Spleen (tissue), 13 donors: ENCODE measurements around the gene AJAP1. TPM values are rescaled to one million over a fixed set of nuclear protein-coding genes. Genes with fewer than 3 reads are reported as not detected.

Source experiments
- DNase-seq: peaks from one replicate; pipeline ENCODE4 v3.0.0-alpha.2; 2020
- H3K27ac ChIP-seq, 8 donors: fragments of 200-600 bp; sonication (generic) in 7 of 8; 1 replicate in 4 of 8; 2 replicates in 4 of 8; pipeline versions ENCODE4 v1.5.0 to v1.8.0; 2016 to 2021; ENCODE audit warnings: inconsistent platforms in 4 of 8, mild to moderate bottlenecking in 4 of 8, moderate library complexity in 1 of 8
- H3K27me3 ChIP-seq, 7 donors: fragments of 200-600 bp; sonication (generic) in 6 of 7; replicated peaks in 1 of 7; 1 replicate in 4 of 7; 2 replicates in 3 of 7; pipeline versions ENCODE4 v1.5.0 to v1.8.0; 2016 to 2021; ENCODE audit warnings: inconsistent platforms in 3 of 7, mild to moderate bottlenecking in 1 of 7
- H3K36me3 ChIP-seq, 6 donors: fragments of 200-600 bp; sonication (generic) in 5 of 6; 1 replicate in 4 of 6; 2 replicates in 2 of 6; pipeline versions ENCODE4 v1.5.0 to v1.8.0; 2016 to 2021; ENCODE audit warnings: inconsistent platforms in 2 of 6
- H3K4me1 ChIP-seq, 6 donors: fragments of 200-600 bp; sonication (generic) in 5 of 6; 1 replicate in 3 of 6; 2 replicates in 3 of 6; pipeline versions ENCODE4 v1.5.0 to v1.8.0; 2016 to 2021; ENCODE audit warnings: inconsistent platforms in 3 of 6
- H3K4me3 ChIP-seq, 8 donors: fragments of 200-600 bp; sonication (generic) in 7 of 8; 1 replicate in 4 of 8; 2 replicates in 4 of 8; pipeline versions ENCODE4 v1.5.0 to v1.8.0; 2016 to 2021; ENCODE audit warnings: inconsistent platforms in 4 of 8, mild to moderate bottlenecking in 4 of 8, moderate library complexity in 2 of 8
- H3K9me3 ChIP-seq, 8 donors: fragments of 200-600 bp; sonication (generic) in 7 of 8; 1 replicate in 4 of 8; 2 replicates in 4 of 8; pipeline versions ENCODE4 v1.5.0 to v1.8.0; 2016 to 2021; ENCODE audit warnings: inconsistent platforms in 4 of 8
- POLR2A ChIP-seq, 3 donors: fragments of 450-650 bp; IDR thresholded peaks; one replicate each; pipeline ENCODE4 v1.5.1; 2017; ENCODE audit warnings: antibody characterized with exemption in 3 of 3, mild to moderate bottlenecking in 1 of 3
- POLR2AphosphoS5 ChIP-seq, 3 donors: sonication (generic); formaldehyde crosslinking; IDR thresholded peaks; one replicate each; pipeline ENCODE4 v1.5.1; 2017; ENCODE audit warnings: antibody characterized with exemption in 3 of 3
- WGBS, 5 donors: extraction: QIAGEN DNeasy Blood & Tissue Kit in 3 of 5; methylation state at CpG; one replicate each; pipeline versions ENCODE4 v1.1.5 to v1.1.7; 2013 to 2018; 5-methylcytosine and 5-hydroxymethylcytosine counted together
- intact Hi-C: fragments of 100-400 bp; cut with DNase I; formaldehyde crosslinking; loops from one replicate; pipeline ENCODE4 v1.15.0; 2023; ENCODE audit warnings: low total_unique reads
- long read RNA-seq, 2 donors: transcript quantifications; one replicate each; lab custom pipeline, GENCODE V29; 2026
- polyA plus RNA-seq, 3 donors: library from polyadenylated mRNA; stranded (reverse); fragments of 200-250 nt; gene quantifications; one replicate each; pipeline ENCODE4 v1.2.1, GENCODE V29; 2013
- total RNA-seq, 7 donors: library from RNA; depleted of rRNA in 3 of 7; stranded (reverse); fragments of >200 nt in 3 of 7; fragmentation: NEBNext Ultra II Directional in 4 of 7; extraction: Animal tissue kit (Norgen Biotek cat#: 25700) in 4 of 7; gene quantifications; one replicate each; pipeline versions ENCODE4 v1.1.0 to v1.2.1, GENCODE V29; 2016 to 2021
- TF ChIP-seq, protein P1 (sequence below), 11 experiments: fragments of 200-600 bp in 7 of 11; fragments of 450-650 bp in 4 of 11; sonication (generic) in 4 of 11; IDR thresholded peaks in 8 of 11; conservative IDR thresholded peaks in 3 of 11; 1 replicate in 7 of 11; 2 replicates in 4 of 11; pipeline versions ENCODE4 v1.4.0 to v1.8.0; 2016 to 2021; ENCODE audit warnings: antibody characterized with exemption in 11 of 11, inconsistent platforms in 4 of 11, mild to moderate bottlenecking in 1 of 11
- donor health status: healthy with polysubstance abuse.
- donor health status: DM: no; HTN: no; CAD: no; lungs with moderate emphysema.
- donor health status: DM: no; HTN: no; CAD: no.
- donor health status: Bipolar disorder and iron deficiency.
- donor health status: healthy.
- donor health status: DM: no; HTN: no; CAD: no.
- donor health status: DM: yes; HTN: yes; CAD: no.

AJAP1 gene, protein sequence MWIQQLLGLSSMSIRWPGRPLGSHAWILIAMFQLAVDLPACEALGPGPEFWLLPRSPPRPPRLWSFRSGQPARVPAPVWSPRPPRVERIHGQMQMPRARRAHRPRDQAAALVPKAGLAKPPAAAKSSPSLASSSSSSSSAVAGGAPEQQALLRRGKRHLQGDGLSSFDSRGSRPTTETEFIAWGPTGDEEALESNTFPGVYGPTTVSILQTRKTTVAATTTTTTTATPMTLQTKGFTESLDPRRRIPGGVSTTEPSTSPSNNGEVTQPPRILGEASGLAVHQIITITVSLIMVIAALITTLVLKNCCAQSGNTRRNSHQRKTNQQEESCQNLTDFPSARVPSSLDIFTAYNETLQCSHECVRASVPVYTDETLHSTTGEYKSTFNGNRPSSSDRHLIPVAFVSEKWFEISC
- total RNA-seq (10 to 100 TPM in 2 of 7 donors, 1 to 10 TPM in 5; 1.7 to 13.3 (median 2.9) TPM), polyA plus RNA-seq (under 1 TPM; 0.04 to 0.27 (median 0.26) TPM)
- long read RNA-seq, donor 1, result 0 reads
- long read RNA-seq, donor 2, result 0 reads

DNA sequence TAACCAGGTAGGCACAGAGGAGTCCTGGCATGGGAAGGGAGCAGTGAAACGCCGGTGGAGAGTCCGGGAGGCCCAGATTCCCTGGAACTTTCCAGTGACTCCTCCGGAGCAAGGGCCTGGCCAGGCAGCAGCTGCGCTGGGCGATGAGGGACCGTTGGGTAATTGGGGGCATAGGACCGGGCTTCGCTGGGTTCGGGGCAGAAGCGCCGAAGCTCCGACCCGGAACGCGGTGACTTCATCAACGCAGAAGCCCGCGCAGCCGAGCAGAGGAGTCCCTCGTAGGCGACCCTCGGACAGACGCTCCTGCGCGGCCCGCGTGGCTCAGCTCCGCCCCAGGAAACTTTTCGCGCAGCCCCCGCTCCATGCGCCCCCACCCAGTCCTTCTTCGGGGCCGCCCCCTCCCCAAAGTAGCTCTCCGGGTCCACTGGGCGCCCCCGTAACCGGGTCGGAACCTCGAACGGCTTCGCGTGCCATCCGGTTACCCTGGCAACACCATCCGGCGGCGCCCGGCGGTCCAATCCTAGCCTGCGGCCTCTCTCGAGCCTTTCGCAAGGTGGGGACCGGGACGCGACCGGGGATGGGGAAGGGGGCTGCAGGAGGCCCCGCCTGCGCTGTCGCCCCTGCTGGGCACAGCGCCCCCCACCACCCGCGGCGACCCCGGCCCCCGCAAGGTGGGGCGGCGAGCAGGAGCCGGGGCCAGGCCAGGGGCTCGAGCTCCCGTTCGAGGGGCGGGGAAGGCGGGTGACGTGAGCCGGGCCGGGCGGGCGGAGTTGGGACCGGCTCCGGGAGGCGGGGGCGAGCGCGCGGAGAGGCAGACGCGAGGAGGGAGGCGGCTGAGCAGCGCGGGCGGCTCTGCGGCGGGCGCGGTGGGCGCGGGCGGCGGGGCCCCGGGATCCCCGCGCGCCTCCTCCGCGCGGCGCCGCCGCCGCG lies at the start of gene AJAP1:
Gene AJAP1, plus strand, starts transcription at position 814 of the 930 bp plus-strand sequence. CDS start 817 bp downstream, outside the sequence.
- peak within 1 kb of the TSS in 2 of 8 donors; percentile 37 to 48 for H3K27ac ChIP-seq
- intact Hi-C loops, result no loop called here
- H3K9me3 ChIP-seq, result no peaks in the 10 kb centered on the region
- TF ChIP-seq, protein P1, sequence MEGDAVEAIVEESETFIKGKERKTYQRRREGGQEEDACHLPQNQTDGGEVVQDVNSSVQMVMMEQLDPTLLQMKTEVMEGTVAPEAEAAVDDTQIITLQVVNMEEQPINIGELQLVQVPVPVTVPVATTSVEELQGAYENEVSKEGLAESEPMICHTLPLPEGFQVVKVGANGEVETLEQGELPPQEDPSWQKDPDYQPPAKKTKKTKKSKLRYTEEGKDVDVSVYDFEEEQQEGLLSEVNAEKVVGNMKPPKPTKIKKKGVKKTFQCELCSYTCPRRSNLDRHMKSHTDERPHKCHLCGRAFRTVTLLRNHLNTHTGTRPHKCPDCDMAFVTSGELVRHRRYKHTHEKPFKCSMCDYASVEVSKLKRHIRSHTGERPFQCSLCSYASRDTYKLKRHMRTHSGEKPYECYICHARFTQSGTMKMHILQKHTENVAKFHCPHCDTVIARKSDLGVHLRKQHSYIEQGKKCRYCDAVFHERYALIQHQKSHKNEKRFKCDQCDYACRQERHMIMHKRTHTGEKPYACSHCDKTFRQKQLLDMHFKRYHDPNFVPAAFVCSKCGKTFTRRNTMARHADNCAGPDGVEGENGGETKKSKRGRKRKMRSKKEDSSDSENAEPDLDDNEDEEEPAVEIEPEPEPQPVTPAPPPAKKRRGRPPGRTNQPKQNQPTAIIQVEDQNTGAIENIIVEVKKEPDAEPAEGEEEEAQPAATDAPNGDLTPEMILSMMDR (IDR thresholded peaks at IDR 0.05 in 8 of 11, conservative IDR thresholded peaks at IDR 0.05 in 3 of 11), result no peak
- peak in 2 of 3 donors; percentile 22 to 39 for TF ChIP-seq POLR2AphosphoS5 (IDR thresholded peaks at IDR 0.05)
- TF ChIP-seq POLR2A (IDR thresholded peaks at IDR 0.05), result no peak
- WGBS, 5 donors, result 3 to 9% (median 4%) methylated on average over 4 to 112 of the region's 112 CpGs
- H3K4me1 ChIP-seq, result peaks cover 0 to 38% (median 23%) of the 10 kb centered on the region in 6 donors
- peak within 1 kb of the TSS in 6 of 8 donors; percentile 15 to 62 (median 35) for H3K4me3 ChIP-seq
- DNase-seq, result no peak
- H3K36me3 ChIP-seq, result no peaks in the 10 kb centered on the region
- H3K27me3 ChIP-seq, result peaks cover 3 to 94% (median 61%) of the 10 kb centered on the region in 7 donors

DNA sequence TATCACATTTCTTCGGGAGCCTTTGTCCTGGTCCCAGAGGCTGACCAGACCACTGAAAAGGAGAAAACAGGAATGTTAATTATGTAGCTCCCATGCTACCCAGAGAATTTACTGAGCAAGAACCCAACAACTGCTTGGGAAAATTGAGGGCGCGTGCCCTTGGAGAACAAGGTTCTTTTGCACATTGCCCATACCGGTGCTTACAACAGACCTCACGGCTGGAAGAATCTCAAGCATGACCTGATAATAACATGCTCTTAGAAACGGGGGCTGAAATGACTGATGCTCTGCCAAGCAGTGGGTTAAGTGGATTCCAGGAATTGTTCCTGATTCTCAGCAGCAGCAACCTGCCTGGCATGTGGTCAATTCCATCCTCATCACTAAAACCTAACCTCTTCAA lies 49.3 kb upstream of the AJAP1 start:
- Histone ChIP-seq H3K4me3 (no peak overlapping the region), H3K36me3 (no peaks in the 10 kb centered on the region), H3K4me1 (no peaks in the 10 kb centered on the region), H3K27me3 (peaks cover 0 to 74% (median 12%) of the 10 kb centered on the region in 7 donors), H3K27ac (no peak overlapping the region), H3K9me3 (peaks cover 0 to 16% (median 14%) of the 10 kb centered on the region in 8 donors)
- 52 to 74% (median 70%) methylated on average over 6 of the region's 6 CpGs for WGBS, 5 donors
- TF ChIP-seq POLR2A (IDR thresholded peaks at IDR 0.05) (no peak), POLR2AphosphoS5 (IDR thresholded peaks at IDR 0.05) (no peak)
- TF ChIP-seq, protein P1 (IDR thresholded peaks at IDR 0.05 in 8 of 11, conservative IDR thresholded peaks at IDR 0.05 in 3 of 11), result no peak
- intact Hi-C loops, result no loop called here
- peak; percentile 6 for DNase-seq

DNA sequence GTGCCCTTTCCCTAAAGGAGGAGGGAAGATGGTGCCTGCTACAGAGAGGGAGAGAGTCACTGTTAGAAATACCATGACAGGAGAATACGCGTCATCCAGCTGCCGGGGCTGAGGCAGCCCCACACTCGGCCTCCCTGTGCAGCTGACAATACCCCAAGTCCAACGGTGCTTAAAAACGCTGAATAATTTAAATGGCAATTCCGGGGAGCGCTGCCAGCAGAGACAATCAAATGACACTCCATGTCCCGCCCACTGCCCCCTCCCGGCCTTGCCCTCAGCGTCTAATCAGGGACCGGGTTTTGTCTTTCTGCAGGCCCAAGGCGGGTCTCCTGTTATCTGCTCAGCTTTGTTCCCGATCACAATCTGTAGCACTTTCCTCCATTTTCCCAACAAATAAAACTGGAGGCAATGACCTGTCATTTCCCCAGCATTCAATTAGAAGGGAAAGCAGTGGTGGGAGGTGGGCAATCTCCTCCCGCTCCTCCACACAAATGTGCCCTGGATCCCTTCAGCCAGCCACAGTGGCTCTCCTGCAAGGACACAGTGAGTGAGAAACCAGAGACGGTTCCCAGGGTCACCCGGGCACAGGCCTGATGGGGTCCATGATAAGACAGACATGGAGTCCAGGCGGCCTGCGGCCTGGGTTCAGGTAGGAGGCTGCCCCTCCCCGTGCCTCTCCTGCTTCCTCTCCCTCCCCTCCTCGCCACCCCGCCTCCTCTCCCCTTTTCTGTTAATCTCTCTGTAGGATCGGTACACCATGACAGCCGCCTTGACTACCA lies 42.7 kb upstream of the AJAP1 start:
- DNase-seq, result no peak
- H3K27me3 ChIP-seq, result peaks cover 0 to 36% (median 4%) of the 10 kb centered on the region in 7 donors
- 75 to 84% (median 80%) methylated on average over 24 of the region's 24 CpGs for WGBS, 5 donors
- peaks cover 0 to 32% (median 23%) of the 10 kb centered on the region in 8 donors for H3K9me3 ChIP-seq
- TF ChIP-seq POLR2A (IDR thresholded peaks at IDR 0.05), result no peak
- no peak for TF ChIP-seq POLR2AphosphoS5 (IDR thresholded peaks at IDR 0.05)
- TF ChIP-seq, protein P1 (IDR thresholded peaks at IDR 0.05 in 8 of 11, conservative IDR thresholded peaks at IDR 0.05 in 3 of 11), result no peak
- no peak overlapping the region for H3K27ac ChIP-seq
- no peaks in the 10 kb centered on the region for H3K36me3 ChIP-seq
- H3K4me1 ChIP-seq, result no peaks in the 10 kb centered on the region
- H3K4me3 ChIP-seq, result no peak overlapping the region
- intact Hi-C loops, result no loop called here
